Stimulated activated CD8-positive, alpha-beta memory T cell treated with anti-CD3 and anti-CD28 coated beads, Interleukin-7, amount 100 ng/mL, for 24 hours (primary cell): ENCODE data around the gene PTPN18.
"Not testable (repeated sequence)": the region's sequence is repeated elsewhere in the genome, so short reads cannot be mapped to it uniquely, and the experiment has no call there.

Source experiments
- DNase-seq: peaks from one replicate; pipeline ENCODE4 v3.0.0-alpha.2; 2020; ENCODE audit warnings: low read depth

PTPN18 gene, protein sequence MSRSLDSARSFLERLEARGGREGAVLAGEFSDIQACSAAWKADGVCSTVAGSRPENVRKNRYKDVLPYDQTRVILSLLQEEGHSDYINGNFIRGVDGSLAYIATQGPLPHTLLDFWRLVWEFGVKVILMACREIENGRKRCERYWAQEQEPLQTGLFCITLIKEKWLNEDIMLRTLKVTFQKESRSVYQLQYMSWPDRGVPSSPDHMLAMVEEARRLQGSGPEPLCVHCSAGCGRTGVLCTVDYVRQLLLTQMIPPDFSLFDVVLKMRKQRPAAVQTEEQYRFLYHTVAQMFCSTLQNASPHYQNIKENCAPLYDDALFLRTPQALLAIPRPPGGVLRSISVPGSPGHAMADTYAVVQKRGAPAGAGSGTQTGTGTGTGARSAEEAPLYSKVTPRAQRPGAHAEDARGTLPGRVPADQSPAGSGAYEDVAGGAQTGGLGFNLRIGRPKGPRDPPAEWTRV

DNA sequence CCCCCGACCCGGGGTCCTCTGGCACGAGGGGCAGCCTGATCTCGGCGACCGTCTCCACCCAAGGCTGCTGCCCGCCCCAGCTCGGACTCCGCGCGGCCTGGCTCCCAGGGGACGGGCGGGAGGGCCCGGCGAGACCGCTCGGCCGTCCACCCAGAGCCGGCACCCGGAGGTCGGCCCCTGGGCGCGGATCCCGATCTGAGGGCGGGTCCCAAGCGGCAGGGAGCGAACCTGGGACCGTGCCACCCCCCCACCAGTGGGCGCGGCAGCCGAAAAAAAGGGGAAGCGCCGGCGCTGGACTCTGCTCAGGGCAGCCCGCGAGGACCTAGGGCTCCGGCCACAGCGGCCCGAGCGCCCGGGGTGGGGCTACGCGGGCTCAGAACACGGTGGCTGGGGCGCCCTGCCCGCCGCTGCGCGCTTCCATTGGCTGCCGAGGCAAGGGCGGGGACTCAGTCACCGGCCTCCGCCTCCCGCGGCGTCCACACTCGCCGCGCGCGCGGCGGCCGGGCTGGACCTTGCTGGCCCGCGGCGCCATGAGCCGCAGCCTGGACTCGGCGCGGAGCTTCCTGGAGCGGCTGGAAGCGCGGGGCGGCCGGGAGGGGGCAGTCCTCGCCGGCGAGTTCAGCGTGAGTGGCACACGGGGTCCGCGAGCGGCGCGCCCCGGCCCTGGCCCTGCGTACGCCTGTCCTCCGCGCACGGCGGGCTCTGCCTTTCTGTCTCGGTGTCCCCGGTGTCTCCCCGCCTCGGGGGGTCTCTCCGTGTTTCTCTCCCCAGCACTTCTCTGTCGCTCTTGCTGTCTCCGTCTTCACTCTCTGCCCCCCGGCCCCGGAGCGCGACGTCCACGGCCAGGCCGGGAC, at the start of gene PTPN18:
PTPN18 (plus strand) TSS at position 479 of the 854 bp plus-strand sequence; CDS start at position 531, 52 bp downstream.
- no peak for DNase-seq

DNA sequence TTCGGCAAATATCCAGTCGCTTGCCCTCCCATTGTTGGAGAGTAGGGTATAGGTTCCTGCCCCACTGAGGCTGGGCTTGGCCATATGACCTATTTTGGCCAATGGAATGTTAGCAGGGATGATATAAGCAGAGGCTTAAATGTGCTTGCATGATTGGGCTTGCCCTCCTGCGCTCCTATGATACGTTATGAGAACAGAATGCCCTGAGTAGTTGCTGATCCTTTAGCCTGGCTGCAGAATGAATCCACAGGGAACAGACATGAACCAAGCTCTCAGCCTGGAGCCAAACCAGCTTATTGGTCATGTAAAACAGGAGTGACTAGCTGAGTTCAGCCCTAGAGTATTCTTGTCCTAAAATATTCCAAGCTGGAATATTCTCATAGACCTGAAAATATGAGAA, 48.0 kb upstream of the PTPN18 start:
- no peak for DNase-seq

DNA sequence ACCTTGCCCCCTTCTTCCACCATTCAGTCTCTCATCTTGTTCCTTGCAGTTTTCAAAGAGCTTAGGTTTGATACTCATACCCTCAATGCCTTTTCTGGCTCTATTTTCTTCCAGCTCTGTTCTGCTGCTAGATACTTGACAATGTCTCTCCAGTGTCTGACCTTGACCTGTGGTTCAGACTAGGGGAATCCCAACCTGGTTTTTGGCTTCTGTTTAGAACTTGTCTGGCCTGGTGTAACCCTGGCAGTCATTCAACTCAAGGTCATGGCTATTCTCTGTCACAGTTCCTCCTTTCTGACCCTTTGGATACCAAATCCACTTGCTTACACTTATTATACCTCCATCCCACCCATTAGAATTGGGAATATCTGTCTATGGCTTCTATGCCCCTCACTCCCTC, 45.0 kb upstream of the PTPN18 start:
- DNase-seq, result no peak

DNA sequence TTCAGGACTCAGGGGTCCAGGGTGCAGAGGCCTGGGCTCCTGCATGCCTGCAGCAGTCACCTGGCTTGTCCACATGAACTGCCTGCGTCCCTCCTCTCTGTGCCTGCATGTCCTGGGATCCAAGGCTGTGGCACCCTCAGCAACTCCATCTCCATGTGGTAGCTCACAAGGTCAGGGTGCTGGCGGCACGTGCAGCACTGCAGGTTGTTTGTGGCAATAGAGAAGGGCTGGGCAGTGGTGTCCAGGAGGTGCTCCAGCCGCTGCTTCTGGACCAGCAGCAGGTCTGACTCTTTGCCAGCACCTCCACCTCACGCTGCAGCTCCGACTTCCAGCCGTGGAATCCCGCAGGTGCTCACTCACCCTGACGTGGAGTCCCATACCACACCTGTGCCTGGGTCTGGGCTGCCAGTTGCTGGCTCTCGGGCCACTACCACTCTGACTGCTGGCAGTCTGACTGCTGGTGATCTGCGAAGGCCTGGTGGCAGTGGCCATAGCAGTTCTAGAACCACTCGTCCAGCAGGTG, 42.0 kb upstream of the PTPN18 start:
- no peak for DNase-seq

DNA sequence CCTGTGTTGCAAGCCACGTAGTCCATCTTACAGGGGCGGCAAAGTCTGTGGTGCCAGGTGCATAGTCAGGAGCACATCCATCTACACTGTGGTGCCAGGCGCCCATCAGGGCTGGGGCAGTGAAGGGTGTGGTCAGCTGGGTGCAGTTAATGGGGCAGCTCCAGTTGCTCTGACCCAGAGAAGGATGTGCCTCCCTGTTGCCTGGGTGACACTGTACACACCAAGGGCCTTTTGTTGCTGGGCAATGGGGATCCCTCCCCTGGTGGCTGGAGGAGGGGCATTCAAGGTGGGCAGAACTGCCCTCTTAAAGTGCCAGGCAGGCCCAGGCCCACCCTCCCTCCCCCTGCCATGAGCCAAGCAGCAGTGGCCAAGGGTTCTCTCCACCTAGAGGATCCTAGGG, 41.5 kb upstream of the PTPN18 start:
- DNase-seq, result no peak

DNA sequence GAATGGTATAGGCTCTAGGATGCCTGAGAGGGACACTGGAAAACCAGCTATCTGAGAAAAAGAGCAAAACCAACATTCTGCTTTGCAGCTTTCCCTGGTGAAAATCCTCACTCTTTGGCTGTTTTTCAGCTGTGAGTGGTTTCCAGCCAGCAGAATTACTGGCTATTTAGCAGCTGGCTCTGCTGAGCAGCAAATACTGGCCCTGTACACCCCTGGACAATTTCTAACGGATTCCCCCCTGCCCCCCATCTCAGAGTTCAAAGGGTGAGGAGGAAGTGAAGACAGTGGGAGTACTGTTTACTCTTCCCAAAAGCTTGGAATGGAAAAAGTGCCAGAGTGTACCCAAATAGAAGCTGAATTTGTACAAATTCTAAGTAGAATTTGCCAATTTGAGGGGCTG, 39.3 kb upstream of the PTPN18 start:
- DNase-seq, result no peak

DNA sequence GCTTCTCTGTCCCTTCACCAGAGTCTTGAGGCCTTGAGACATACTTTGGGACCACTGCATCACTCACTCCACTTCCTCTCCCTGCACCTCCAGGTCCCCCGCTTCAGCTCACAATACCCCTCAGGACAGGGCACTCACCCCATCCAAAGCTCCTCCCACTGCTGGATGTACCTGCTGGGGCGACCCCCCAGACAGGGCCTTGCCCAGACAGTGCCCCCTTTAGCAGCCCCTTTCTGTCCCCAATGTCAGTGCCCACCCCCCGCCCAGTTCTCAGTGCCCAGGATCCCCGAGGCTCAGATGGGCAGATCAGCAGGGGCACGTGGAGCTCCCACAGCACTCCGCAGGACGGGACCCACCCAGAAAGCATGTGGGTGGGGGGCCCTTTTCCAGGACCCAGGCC, 37.0 kb upstream of the PTPN18 start:
- no peak for DNase-seq

DNA sequence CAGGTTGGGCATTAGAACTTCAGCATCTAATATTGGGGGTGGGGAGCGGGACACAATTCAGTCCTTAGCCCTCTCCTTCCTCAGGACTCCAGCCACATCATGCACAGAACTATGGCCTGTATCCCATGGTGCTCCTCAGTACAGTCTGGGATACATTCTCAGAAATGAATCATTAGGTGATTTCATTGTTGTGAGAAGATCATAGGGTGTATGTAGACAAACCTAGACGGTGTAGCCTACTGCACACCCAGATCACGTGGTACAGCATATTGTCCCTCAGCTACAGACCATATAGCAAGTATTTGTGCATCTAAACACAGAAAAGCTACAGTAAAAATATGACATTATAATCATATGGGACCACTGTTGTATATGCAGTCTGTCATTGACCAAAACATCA, 36.3 kb upstream of the PTPN18 start:
- DNase-seq, result no peak

DNA sequence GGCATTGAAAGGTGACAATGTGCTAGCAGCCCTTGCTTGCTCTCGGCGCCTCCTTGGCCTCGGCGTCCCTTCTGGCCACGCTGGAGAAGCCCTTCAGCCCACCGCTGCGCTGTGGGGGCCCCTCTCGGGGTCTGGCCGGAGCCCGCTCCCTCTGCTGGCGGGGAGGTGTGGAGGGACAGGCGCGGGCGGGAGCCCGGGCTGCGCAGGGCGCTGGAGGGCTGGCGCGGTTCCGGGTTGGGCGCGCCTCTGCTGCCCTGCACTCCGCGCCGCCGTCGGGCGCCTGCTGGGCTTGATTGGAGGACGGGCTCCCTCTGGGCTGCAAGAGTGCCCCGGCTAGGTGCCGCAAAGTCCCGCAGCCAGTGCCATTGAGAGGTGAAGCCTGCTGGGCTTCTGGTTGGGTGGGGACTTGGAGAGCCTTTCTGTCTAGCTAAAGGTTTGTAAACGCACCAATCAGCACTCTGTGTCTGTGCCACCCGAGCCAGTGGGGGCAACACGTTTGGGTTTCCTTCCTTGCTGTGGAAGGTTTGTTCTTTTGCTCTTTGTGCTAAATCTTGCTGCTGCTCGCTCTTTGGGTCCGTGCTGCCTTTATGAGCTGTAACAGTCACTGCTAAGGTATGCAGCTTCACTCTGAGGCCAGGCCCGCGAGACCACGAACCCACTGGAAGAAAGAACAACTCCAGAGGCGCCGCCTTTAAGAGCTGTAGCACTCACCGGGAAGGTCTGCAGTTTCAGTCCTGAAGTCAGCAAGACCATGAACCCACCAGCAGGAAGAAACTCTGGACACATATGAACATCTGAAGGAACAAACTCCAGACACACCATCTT, 27.9 kb upstream of the PTPN18 start:
- no peak for DNase-seq

DNA sequence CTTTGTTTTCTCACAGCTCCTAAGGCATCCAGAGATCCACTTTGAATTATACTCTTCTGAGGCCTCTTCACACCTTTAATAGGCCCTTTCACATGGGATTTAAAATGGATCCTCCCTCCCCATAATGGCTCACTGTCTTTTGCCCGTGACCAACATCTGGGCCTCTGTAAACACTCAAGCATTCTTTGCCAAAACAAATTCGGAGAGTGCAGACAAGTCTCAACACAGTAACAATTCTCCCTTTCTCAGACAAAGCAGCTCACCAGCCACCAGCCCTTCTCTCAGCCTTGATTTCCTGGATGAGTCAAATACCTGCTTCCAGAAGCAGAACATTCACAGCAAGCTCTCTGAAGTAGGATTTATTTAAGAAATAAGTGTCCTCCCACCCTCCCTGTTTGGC, 27.1 kb upstream of the PTPN18 start:
- DNase-seq, result no peak

DNA sequence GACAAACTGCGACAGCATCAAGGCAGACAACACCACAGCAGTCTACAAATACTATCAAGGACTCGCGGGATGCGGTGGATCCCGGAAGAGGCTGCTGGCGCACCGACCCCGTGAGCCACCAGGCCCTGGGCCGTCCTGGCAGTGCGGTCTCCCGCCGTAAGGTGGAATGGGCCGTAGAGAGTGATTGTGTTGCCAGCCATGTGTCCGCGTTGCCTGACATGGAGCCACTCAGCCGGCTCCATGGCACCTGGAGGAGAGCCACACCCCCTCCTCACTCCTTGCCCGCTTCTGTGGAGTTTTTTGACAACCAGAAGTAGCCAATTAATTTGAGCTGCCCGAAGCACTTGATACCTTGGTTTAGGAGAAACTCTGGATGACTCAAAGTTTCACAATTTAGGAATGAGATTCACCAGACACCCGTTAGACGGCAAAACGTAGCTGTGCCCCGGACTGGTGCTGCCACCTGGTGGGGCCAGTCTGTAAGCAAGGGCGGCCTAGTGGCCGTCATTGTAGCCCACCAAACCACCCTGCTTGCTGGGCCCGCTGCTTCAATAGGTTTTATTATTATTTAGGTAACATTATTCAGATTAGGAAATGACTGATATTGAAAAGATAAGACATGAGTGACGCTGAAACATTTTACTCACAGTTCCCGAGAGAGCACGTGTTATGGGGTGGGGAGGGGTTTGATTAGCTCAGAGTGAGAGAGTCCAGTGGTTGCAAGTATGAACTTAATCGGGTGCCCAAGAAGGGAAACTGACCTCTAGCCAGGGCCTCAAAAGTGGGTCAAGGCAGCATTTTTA, 23.4 kb upstream of the PTPN18 start:
- peak; percentile 56 for DNase-seq

DNA sequence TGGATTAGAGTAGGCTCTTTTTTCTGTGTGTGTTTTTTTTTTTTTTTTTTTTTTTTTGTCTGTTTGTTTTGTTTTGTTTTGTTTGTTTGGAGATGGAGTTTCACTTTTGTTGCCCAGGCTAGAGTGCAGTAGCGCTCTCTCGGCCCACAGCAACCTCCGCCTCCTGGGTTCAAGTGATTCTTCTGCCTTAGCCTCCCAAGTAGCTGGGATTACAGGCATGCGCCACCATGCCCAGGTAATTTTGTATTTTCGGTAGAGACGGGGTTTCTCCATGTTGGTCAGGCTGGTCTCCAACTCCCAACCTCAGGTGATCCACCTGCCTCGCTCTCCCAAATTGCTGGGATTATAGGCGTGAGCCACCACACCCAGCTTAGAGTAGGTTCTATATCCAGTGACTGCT, 22.6 kb upstream of the PTPN18 start:
- not testable (repeated sequence) for DNase-seq

DNA sequence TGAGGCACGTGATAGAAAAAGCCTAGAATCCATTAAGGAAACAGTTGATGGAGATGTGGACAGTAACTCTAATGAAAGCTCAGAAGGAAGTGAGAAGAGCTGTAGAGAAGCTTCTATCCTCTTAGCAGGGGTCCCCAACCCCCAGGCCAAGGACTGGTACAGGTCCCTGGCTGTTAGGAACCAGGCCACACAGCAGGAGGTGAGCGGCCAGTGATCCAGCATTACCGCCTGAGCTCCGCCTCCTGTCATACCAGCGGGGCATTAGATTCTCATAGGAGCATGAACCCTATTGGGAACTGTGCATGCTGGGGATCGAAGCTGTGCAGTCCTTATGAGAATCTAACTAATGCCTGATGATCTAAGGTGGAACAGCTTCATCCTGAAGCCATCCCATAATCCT, 21.8 kb upstream of the PTPN18 start:
- DNase-seq, result no peak

DNA sequence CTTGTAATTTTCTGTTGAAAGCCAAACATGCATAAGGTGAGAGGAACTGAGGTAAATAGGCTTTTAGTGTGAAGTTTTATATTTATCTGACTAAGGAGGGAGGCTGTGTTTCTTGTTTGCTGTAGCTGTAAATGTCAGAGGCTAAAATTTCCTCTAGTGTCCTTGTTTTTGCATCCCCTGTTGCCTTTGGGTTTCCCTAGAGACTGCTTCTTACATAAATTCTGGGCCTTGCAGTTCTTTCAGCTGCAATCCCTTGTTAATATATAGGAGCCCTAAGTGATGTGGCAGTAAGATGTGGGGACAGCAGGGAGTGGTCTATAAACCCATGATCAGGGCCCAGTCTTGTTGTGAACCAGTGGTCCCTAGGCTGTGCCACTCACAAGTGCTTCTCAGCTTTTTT, 20.6 kb upstream of the PTPN18 start:
- DNase-seq, result no peak

DNA sequence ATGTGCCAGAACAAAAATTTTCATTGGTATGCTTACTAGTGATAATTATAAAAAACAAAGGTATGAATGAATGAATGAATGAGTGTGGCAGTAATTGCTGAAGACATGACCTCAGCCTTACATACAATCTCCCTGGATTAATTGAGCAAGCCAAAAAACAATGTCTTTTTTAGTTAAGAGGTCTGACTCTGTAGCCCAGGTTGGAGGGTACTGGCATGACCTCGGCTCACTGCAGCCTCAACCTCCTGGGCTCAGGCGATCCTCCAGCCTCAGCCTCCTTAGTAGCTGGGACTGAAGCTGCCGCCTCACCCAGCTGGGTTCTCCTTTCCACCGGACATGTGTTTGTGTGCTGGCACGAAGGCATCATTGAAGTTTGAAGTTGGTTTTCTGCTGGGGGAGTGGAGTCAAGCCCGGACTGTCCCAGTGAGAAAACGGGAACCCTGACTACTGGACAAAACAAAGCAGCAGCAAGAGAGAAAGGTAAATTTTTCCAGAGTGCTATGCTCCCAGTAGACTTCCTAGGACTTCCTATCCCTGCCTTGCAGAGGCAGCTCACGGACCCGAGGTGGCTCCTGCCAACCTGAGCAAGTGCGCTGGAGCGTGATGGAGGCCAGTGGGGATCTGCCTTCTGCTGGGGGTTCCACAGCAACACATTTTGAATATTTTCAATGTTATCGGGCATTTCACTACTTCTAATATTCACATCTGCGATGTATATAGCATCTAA, 19.5 kb upstream of the PTPN18 start:
- DNase-seq, result no peak

DNA sequence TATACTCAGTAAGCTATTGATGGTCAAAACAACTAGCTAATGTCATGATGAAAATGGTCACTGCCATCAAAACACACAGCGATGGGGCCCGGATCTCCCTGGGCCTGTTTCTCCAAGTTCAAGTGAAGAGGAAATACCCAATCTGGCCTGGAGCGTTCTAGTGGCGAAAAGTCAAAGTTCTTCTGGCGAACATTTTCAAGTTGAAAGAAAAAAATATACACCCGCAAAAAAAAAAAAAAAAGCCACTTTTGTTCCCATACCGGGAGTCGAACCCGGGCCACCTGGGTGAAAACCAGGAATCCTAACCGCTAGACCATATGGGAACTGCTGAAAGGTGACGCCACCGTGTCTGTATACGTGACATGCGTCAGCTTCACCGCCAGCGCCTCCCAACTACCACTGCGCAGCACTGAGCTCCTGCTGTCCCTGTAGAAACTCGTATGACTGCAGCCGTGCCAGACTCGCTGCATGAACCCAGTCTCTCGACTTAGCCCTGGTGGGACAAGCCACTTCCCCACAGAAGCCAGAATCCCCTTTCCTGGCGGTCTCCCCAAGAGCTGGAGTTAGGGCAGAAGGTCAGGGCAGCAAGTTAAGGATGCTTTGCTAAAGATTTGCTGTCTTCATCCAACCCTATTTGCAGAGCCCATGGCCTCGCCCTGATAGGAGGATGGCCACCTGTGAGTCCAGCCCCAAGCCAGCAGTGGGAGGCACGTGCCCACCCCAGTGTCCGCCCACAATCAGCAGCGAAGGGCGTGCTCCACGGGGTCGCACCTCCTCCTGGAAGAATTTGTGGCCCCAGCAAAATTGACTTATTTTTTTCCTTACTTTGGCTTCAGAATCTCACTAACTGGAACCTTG, 18.8 kb upstream of the PTPN18 start:
- no peak for DNase-seq

DNA sequence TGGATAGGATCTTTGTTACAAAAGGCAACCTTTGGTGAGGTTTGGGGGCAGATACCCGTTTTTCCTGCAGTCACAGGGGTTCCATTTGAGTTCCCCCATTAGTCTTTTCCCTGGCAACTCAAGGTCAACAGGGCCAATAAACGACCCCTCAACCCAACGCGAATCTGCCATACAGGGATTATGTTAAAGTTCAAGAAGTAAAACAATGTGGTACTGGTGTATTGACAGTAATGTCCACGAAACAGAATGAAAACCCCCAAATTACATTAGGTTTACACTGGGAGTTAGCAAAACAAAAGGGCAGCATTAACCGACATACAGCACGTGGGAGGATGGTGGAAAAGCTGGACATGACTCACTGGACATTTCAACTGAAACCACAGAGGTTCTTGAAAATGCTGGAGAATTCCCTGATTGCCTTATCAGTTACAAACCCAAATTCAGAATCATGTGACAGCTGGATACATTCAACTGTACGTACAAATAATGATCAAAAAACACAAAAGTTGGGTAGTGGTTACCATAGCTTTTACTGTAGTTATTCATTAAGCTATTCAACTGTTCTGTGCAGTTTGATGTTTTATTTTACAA, 18.0 kb upstream of the PTPN18 start:
- no peak for DNase-seq

DNA sequence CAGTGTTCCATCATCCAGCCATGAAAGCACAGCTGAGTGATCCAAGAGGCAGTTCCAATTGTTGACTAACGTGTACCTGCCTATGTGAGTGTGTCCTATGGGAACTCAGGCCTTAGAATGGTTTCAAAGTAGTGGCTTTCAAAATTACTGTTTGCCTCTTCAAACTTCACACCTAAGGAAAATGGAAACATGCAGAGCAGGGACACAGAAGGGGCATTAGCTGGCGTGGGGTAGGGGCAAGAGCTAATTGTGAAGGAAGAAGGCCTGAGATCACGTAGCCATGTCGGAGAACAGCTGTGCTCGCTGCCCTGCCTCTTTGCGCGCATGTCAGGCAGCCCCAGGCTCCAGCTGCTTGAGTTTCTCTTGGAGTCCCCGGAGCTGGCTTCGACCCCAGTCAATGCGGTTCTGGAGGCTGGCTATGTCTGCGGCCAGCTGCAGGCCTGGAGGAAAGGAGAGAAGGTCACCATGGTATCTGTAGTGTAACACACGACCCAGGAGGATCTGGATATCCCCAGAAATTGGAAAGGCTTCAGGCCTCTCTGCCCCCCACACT, 17.0 kb upstream of the PTPN18 start:
- no peak for DNase-seq
